ENCODE measurements around the gene HNRNPA2B1.

Gene HNRNPA2B1

GRCh38 chr7:26200444-26201246 is at the start of gene HNRNPA2B1:
TSS of gene HNRNPA2B1 (minus strand) at chr7:26200746. CDS start at chr7:26200577, 169 bp downstream.
- peak; percentile 97 for DNase-seq

- DNase-seq, result no peak
Measured at GRCh38 chr7:26250239-26250638, 49.7 kb upstream of the HNRNPA2B1 start.

- DNase-seq, result no peak
Measured at GRCh38 chr7:26245150-26245549, 44.6 kb upstream of the HNRNPA2B1 start.

DNA sequence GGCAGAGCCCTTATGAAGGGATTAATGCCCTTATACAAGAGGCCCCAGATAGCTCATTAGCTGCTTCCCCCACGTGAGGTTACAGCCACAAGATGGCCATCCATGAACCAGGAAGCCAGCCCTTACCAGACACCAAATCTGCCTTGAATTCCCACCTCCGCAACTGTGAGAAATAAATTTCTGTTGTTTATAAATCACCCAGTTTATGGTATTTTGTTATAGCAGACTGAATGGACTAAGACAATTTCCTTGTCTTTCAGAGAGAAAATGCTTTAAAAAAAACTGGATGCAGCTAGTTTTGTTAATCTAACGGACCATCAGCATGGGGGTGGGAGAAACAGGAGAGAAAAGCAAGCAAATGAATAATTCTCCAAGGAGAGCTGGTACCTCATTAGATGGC is 37.5 kb upstream of the HNRNPA2B1 start:
- DNase-seq, result no peak

DNA sequence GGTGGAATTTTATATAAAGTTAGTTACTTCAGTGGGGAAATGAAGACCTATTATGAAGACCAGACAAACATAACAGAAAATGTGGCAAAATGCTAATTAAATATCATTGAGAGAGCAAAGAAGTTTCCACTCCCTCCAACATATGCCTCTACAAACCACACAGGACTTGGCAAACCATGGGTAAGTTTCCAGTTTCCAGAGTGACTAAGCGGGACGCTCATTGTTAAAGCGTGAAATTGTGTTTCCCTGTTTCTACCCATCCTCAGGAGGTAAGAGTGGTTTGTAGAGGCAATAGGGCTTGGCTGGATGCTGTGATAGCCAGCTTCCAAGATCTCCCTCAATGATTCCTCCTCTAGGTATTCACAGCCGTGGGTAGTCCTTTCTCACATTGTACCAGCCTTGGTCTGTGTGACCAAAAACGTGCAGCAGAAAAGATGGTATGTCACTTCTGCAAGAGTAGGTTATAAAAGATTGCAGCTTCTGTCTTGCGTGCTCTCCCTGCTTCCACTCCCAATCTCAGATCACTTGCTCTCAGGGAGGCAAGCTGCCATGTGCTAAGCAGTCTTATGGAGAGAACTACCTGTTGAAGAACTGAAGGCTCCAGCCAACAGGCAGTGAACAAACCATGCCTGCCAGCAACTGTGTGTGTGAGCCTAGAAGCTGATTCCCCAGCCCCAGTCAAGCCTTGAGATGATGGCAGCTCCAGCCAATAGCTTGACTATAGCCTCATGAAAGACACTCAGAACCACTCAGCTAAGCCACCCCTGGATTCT is 36.7 kb upstream of the HNRNPA2B1 start:
- DNase-seq, result no peak

DNA sequence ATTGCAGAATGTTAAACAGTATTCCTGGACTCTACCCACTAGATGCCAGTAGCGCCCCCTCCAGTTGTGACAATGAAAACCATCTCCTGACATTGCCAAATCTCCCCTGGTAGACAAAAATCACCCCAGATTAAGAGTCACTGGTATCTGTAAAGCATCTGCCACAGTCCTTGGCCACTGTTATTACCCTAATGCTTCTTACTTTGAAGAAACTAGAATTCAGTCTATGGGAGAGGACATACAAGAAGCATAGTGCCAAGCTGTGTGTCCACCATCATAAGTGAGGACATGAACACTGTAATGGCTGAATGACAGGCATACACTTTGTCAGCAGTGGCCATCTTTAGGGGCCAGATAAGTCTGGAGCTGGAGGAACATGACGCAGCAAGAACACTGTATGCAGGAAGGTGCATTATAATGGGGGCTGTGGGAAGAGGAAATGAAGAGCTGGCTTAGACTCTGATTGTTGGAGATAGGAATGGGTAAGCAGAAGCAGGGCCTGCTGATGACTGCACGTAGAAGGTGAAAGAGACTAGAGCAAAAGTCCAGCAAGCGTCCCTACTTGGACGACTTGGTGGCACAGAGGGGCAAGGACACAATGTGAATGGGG is 33.5 kb upstream of the HNRNPA2B1 start:
- DNase-seq, result no peak

- DNase-seq, result no peak
Measured at GRCh38 chr7:26227987-26228386, 27.4 kb upstream of the HNRNPA2B1 start.

DNA sequence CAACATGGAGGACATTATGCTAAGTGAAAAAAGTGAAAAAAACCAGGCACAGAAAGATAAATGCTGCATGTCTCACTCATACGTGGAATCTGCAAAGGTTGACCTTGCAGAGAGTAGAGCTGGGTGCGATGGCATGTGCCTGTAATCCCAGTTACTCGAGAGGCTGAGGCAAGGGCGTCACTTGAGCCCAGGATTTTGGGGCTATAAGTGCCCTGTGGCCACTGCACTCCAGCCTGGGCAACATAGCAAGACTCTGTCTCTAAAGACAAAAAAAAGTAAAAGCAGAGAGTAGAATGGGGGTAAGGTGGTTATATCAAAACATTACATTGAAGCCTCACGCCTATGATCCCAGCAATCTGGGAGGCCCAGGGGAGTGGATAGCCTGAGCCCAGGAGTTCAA is 23.8 kb upstream of the HNRNPA2B1 start:
- no peak for DNase-seq

- DNase-seq, result no peak
Measured at GRCh38 chr7:26216049-26216448, 15.5 kb upstream of the HNRNPA2B1 start.

DNA sequence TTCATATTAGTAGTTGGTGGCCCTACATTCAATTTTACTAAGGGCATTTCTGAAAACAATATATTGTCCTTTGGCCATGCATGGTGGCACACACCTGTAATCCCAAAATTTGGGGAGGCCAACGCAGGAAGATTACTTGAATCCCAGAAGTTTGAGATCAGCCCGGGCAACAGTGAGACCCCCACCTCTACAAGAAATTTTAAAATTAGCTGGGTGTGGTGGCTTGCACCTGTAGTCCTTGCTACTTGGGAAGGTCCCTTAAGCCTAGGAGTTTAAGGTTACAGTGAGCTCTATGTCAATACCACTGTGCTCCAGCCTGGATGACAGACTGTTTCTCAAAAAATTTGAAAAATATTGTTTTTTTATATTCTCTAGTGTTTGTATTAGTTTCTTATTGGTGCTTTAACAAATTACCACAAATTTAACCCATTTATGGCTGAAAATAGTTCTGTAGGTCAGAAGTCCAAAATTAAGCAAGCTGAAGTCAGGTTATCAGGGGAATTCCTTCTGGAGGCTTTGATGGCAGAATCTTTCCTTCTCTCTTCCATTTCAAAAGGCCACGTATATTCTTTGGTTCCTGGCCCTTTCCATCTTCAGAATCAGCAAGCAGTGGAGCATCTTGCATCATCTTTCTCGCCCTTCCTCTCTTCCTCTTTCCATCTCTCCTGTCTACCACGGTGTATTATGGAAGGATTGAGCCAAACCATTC is 13.4 kb upstream of the HNRNPA2B1 start:
- no peak for DNase-seq

GRCh38 chr7:26212921-26213718 is 12.6 kb upstream of the HNRNPA2B1 start:
- DNase-seq, result no peak

- DNase-seq, result no peak
Measured at GRCh38 chr7:26208040-26208439, 7.5 kb upstream of the HNRNPA2B1 start.

DNA sequence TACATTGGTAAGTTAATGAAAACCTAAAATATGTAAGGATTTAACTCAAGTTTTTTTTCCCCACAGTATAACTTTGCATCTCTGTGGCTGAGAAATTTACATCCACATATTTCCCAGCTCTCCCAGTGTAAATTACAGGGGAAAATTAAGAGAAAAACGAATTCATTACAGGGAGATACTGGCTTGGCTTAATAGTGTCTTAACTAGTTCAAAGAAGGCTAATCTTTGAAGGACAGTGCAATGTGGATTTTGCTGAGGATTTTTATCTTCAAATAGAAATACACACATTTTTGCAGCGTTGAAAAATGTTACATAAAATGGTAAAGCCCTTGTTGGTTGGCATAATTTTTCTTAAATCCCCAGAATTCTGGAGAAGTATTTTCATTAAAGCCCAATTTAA is 2.5 kb upstream of the HNRNPA2B1 start:
- no peak for DNase-seq

DNA sequence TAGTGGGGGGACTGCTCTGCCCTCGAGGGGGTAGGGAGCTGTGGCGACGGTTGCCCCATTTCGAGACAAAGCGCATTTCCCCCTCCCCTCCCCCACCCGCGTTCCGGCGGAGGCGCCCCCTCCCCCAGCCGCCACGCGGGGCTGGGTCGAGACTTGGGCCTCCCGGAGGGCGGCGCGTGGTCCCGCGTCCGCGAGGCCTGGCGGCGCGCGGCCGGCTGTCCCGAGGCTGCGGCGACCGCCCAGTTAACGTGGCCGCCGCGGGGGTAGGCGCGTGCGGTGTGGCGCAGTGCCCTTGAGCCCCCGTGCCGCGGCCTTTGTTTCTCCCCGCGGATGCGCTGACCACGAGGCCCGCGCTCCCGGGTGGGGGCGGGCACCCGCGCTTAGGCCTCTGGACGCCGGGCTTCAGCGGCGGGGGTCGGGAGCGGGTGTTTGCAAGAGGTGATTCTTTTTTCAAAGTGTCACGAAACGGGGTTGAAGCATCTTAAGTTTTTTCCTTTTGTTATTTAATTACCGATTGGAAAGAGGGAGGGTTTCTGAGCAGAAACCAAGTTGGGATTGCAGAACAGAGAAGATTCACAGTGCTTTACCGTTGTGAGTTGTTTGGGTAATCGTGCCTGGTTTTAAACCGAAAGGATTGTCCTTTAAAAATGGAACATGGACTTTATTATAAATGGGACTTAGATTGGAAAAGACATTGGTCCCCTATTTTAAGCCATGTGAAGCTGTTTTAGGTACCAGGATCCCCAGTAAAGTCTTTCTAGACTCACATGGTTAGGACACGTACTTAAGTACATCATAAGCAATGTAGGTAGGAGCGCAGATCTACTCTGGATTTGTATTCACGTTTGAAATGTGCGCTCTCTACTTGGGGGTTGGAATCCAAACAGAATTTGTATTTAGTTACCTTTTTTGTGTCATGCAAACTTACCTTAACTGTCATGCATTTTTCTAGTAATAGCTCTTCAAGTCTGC is 1.8 kb upstream of the HNRNPA2B1 start:
- DNase-seq, result peak; percentile 58

DNA sequence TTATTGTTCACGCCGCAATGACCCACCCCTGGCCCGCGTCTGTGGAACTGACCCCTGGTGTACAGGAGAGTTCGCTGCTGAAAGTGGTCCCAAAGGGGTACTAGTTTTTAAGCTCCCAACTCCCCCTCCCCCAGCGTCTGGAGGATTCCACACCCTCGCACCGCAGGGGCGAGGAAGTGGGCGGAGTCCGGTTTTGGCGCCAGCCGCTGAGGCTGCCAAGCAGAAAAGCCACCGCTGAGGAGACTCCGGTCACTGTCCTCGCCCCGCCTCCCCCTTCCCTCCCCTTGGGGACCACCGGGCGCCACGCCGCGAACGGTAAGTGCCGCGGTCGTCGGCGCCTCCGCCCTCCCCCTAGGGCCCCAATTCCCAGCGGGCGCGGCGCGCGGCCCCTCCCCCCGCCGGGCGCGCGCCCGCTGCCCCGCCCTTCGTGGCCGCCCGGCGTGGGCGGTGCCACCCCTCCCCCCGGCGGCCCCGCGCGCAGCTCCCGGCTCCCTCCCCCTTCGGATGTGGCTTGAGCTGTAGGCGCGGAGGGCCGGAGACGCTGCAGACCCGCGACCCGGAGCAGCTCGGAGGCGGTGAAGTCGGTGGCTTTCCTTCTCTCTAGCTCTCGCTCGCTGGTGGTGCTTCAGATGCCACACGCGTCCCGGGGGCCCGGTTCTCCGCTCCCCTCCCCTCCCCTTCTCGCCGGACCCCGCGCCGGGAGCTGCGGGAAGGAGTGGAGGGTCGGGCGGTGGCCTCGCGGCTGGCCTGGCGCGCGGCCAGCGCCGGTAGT is 887 bp upstream of the HNRNPA2B1 start, which contains the start of gene CBX3:
TSS of gene CBX3 (plus strand) at position 499 of the 772 bp plus-strand sequence. CDS start 1,254 bp downstream, outside the sequence.
- DNase-seq, result peak; percentile 82

DNA sequence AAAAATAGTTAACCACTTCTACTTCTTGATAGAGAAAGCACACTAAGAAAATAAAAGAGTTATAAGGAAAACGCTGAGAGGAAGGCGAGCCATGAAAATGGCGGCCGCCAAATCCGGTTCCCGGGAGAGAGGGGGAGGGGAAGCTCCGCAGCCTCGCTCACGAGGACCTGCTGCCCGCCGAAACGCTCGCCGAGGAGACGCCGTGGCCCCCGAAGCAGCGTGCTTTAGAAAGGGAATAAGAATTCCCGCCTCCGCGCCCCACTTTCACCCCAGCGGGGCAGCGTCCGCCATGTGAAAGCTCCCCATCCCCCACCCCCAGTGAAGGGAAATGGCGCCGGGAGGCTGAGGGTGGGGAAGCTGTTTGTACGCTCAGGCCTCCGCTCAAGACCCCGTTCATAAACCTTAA is 505 bp downstream of the HNRNPA2B1 start:
- peak; percentile 73 for DNase-seq

DNA sequence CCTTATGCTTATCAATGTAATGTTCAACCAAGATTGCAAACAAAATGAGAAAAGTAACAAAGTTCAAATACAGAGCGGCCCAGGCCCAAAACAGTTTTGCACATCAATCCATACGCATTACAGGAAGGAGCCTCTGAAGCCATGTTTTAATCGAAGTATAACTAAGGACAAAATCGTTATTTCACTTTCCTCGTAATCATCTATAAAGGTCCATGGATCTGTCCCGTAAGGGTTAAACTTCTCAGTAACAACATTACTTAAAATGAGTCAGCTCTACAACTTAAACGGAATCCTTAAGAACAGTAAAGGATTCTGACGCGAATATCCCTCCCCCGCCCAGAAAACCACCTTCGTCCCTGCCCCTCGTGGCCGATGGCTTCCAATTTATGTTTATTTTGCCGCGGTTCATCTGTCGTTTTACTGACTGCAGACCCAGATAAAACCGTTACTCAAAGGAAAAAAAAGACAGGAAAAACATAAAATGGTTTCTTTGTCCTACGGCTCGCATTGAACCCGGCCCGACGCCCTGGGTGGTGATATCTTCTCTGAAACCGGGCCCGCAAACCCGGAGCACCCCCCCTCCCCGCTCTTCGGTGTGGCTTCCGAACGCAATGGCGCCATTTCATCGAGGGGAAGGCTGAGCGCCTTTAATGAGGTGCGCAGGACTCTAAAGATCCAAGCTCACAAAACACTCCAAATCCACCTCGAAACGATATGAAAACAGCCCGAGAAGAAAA is 1.1 kb downstream of the HNRNPA2B1 start:
- DNase-seq, result peak; percentile 64

DNA sequence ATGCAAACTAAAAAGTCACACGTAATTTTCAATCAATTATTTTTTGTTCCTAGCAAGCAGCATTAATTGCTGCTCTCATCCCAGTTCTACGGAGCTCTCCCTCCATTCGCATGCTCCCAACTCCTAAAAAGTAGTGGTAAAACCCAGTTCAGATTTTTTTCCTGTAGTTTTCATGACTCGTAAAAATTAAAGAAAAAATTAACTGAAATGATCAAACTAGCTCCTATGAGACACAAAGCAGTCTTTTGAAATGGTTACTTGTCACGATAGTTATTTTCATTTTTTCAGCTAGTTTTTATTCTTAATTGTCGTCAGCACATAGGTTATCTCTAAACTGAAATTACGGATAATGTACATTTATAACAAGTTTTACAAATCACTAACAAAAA is 1.8 kb downstream of the HNRNPA2B1 start:
- no peak for DNase-seq

DNA sequence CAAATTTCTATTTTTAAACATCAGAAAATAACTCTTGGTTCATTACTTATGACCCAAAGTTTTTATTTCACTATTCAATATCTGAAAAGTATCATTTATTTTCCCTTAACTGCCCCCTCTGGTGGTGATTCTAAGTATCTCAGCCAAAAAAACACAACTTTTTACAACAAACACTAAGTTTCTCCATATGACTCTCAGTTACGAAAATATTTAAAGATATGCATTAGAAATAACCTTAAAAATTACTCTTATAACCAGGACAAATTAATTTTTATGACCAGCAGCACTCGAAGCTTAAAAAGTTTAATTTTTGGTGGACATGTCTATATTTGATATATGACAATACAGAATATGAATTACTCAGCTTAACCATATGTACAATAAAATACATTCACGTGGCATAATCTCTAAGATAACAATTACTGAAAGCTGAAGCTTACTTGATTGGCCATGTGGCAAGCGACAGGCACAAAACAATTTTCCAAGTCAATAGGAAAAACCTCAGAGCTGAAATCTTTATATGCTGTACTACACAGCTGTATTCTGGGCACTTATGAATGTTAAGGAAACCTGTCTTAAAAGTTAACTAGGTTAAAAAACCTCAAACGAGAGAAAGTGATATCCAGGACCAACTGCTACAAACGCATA is 2.3 kb downstream of the HNRNPA2B1 start:
- DNase-seq, result no peak
